PC-3 (cell line): ENCODE data around the gene RELL2. TPM values are rescaled to one million over a fixed set of nuclear protein-coding genes. Genes with fewer than 3 reads are reported as not detected.

Experiments
- ATAC-seq: fragments of 200-7000 bp; cut with Tn5 transposase; 2 replicates; pipeline ENCODE4 v1.9.1; 2020; ENCODE audit warnings: mild to moderate bottlenecking, moderate library complexity
- BruUV-seq: library from RNA; stranded (reverse); fragments of 400-500 nt; replicated peaks from 2 replicates; lab custom pipeline; 2021; lab: Mats Ljungman, UMichigan
- CTCF ChIA-PET: fragments of 300-600 bp; sonication (Branson Sonifier 250); formaldehyde crosslinking; loops from one replicate; lab custom pipeline; 2022; ENCODE audit warnings: antibody characterized with exemption; lab: Charles Lee
- POLR2A ChIA-PET: fragments of 300-600 bp; sonication (Branson Sonifier 250); formaldehyde crosslinking; loops from one replicate; lab custom pipeline; 2022; ENCODE audit warnings: antibody characterized with exemption; ENCODE audit not compliant: unreplicated experiment; lab: Charles Lee
- DNase-seq: peaks from one replicate; pipeline ENCODE4 v3.0.0-alpha.2; 2015
- H2AFZ ChIP-seq: fragments of 300-600 bp; sonication (generic); 2 replicates; pipeline ENCODE4 v1.6.0; 2016; ENCODE audit warnings: antibody characterized with exemption, low read length
- H3F3A ChIP-seq: fragments of 300-600 bp; sonication (generic); one replicate; pipeline ENCODE4 v1.6.0; 2017; ENCODE audit warnings: antibody characterized with exemption, low read length, control low read depth, mild to moderate bottlenecking; ENCODE audit not compliant: unreplicated experiment
- H3K27ac ChIP-seq: fragments of 300-600 bp; sonication (generic); 2 replicates; pipeline ENCODE4 v1.5.1; 2016; ENCODE audit warnings: mild to moderate bottlenecking, low read length
- H3K27me3 ChIP-seq: fragments of 300-600 bp; sonication (generic); 2 replicates; pipeline ENCODE4 v1.6.1; 2016; ENCODE audit warnings: low read length, mixed read lengths
- H3K36me3 ChIP-seq: fragments of 300-600 bp; sonication (generic); 2 replicates; pipeline ENCODE4 v1.6.1; 2016; ENCODE audit warnings: low read depth, mixed run types, low read length, mixed read lengths
- H3K4me1 ChIP-seq: fragments of 300-600 bp; sonication (generic); 2 replicates; pipeline ENCODE4 v1.5.1; 2016; ENCODE audit warnings: low read length; ENCODE audit not compliant: insufficient read depth
- H3K4me2 ChIP-seq: fragments of 300-600 bp; sonication (generic); 2 replicates; pipeline ENCODE4 v1.6.0; 2016; ENCODE audit warnings: low read length
- H3K4me3 ChIP-seq: fragments of 300-600 bp; sonication (generic); 2 replicates; pipeline ENCODE4 v1.5.1; 2016; ENCODE audit warnings: mild to moderate bottlenecking, low read length, mixed read lengths
- H3K79me2 ChIP-seq: fragments of 300-600 bp; sonication (generic); 2 replicates; pipeline ENCODE4 v1.6.1; 2017; ENCODE audit warnings: low read length, mixed read lengths
- H3K9ac ChIP-seq: fragments of 300-600 bp; sonication (generic); 2 replicates; pipeline ENCODE4 v1.6.0; 2016; ENCODE audit warnings: mild to moderate bottlenecking, low read length
- H3K9me2 ChIP-seq: fragments of 300-600 bp; sonication (generic); replicated peaks from 2 replicates; pipeline ENCODE4 v1.6.1; 2016; ENCODE audit warnings: mixed run types, low read length, mixed read lengths
- H3K9me3 ChIP-seq: fragments of 300-600 bp; sonication (generic); 2 replicates; pipeline ENCODE4 v1.6.1; 2016; ENCODE audit warnings: low read length, mixed read lengths
- H4K20me1 ChIP-seq: fragments of 300-600 bp; sonication (generic); 2 replicates; pipeline ENCODE4 v1.6.1; 2016; ENCODE audit warnings: low read length, mixed read lengths
- CTCF ChIP-seq: fragments of 300-600 bp; sonication (generic); conservative IDR thresholded peaks from 2 replicates; pipeline ENCODE4 v1.5.1; 2017; ENCODE audit warnings: antibody characterized with exemption, low read depth, mild to moderate bottlenecking, low read length
- EZH2 ChIP-seq: fragments of 300-600 bp; sonication (generic); IDR thresholded peaks from one replicate; pipeline ENCODE4 v1.6.1; 2017; ENCODE audit warnings: antibody characterized with exemption, mild to moderate bottlenecking, low read length; ENCODE audit not compliant: unreplicated experiment
- EZH2phosphoT487 ChIP-seq: fragments of 300-600 bp; sonication (generic); IDR thresholded peaks from 2 replicates; pipeline ENCODE4 v1.6.1; 2018; ENCODE audit warnings: mild to moderate bottlenecking, antibody characterized with exemption, low read length, borderline replicate concordance
- intact Hi-C: fragments of 100-400 bp; cut with micrococcal nuclease; formaldehyde crosslinking; loops from 2 replicates; pipeline ENCODE4 v1.9.0; 2023
- total RNA-seq: library from RNA; depleted of rRNA; stranded (reverse); fragments of >200 nt; gene quantifications from 2 replicates; pipeline ENCODE4 v1.2.3, GENCODE V29; 2014

RELL2 gene
- total RNA-seq, 1 experiment from 2014 or later, result 5.6 TPM

GRCh38 chr5:141613344-141613743 lies 23.5 kb upstream of the RELL2 start:
- Histone ChIP-seq H4K20me1 (peaks cover 49% of the 10 kb centered on the region), H3K4me1 (peaks cover 17% of the 10 kb centered on the region; the same call in 1 of the 2 replicates), H3K27ac (no peak overlapping the region), H3K36me3 (no peaks in the 10 kb centered on the region; the same call in 1 of the 2 replicates), H3K27me3 (no peaks in the 10 kb centered on the region), H3F3A (no peaks in the 10 kb centered on the region), H3K79me2 (peaks cover 99% of the 10 kb centered on the region), H3K9ac (no peak overlapping the region), H3K4me2 (no peak overlapping the region), H3K9me3 (no peaks in the 10 kb centered on the region), H3K4me3 (no peak overlapping the region), H2AFZ (no peak overlapping the region), H3K9me2 (no peaks in the 10 kb centered on the region)
- BruUV-seq, result no TSS peak
- intact Hi-C loops, result no loop called here
- ChIA-PET POLR2A (no interaction called here), CTCF (no interaction called here)
- TF ChIP-seq EZH2phosphoT487 (no peak), CTCF (no peak), EZH2 (no peak)
- ATAC-seq (no peak), DNase-seq (no peak)

GRCh38 chr5:141615991-141616720 lies 20.6 kb upstream of the RELL2 start:
- Histone ChIP-seq H3K9ac (no peak overlapping the region), H2AFZ (no peak overlapping the region), H3K79me2 (peaks cover 75% of the 10 kb centered on the region), H3K4me1 (peaks cover 17% of the 10 kb centered on the region; the same call in 1 of the 2 replicates), H3K27ac (no peak overlapping the region), H3K4me3 (peak overlapping the region; percentile 95), H3K9me3 (no peaks in the 10 kb centered on the region), H3K4me2 (peak overlapping the region; percentile 93), H3F3A (no peaks in the 10 kb centered on the region), H3K27me3 (no peaks in the 10 kb centered on the region), H3K36me3 (no peaks in the 10 kb centered on the region; the same call in 1 of the 2 replicates), H4K20me1 (peaks cover 41% of the 10 kb centered on the region), H3K9me2 (no peaks in the 10 kb centered on the region)
- no TSS peak for BruUV-seq
- TF ChIP-seq CTCF, result no peak
- no peak for TF ChIP-seq EZH2phosphoT487
- TF ChIP-seq EZH2, result no peak
- intact Hi-C loops, result no loop called here
- ATAC-seq (no peak), DNase-seq (no peak)
- ChIA-PET CTCF (interaction anchor here (0.6 to 2.1 kb wide), 2 partner anchors 18 to 24 kb away, joined by 14 to 16 read pairs; no protein-coding TSS in a partner anchor), POLR2A (no interaction called here)

DNA sequence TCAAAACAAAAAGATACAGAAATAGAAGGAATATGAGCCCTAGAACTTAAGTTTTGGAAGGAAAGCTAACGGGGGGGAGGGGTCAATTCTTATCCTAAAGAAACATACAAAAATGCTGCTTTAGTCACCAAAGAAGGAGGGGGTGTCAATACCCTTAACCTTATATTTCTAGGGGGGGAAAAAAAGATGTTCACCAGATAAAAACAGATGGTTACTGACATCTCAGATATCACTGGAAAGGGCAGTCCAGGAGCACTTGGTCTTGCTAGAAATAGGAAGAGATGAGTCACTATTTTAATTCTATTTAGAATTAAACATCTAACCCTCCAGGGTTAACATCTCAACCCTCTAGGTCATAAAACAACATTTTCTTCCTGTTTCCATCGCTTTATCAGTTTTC lies 19.7 kb upstream of the RELL2 start:
- Histone ChIP-seq H3K27ac (peak overlapping the region; percentile 86), H3K4me2 (peak overlapping the region; percentile 93), H3F3A (no peaks in the 10 kb centered on the region), H3K9me3 (no peaks in the 10 kb centered on the region), H3K9me2 (no peaks in the 10 kb centered on the region), H3K9ac (peak overlapping the region; percentile 98), H3K79me2 (peaks cover 65% of the 10 kb centered on the region), H3K27me3 (no peaks in the 10 kb centered on the region), H2AFZ (no peak overlapping the region), H4K20me1 (peaks cover 40% of the 10 kb centered on the region), H3K4me3 (peak overlapping the region; percentile 95), H3K36me3 (no peaks in the 10 kb centered on the region; the same call in 1 of the 2 replicates), H3K4me1 (peaks cover 17% of the 10 kb centered on the region; the same call in 1 of the 2 replicates)
- TF ChIP-seq CTCF, result no peak
- TF ChIP-seq EZH2phosphoT487, result no peak
- BruUV-seq, result no TSS peak
- ATAC-seq (no peak), DNase-seq (no peak)
- intact Hi-C loops, result no loop called here
- ChIA-PET CTCF (interaction anchor here (0.6 to 2.1 kb wide), 2 partner anchors 17 to 25 kb away, joined by 14 to 16 read pairs; no protein-coding TSS in a partner anchor), POLR2A (no interaction called here)
